ENCODE data around the gene SEC14L6.
"Not testable (repeated sequence)": the region's sequence is repeated elsewhere in the genome, so short reads cannot be mapped to it uniquely, and the experiment has no call there.

The SEC14L6 gene

DNA sequence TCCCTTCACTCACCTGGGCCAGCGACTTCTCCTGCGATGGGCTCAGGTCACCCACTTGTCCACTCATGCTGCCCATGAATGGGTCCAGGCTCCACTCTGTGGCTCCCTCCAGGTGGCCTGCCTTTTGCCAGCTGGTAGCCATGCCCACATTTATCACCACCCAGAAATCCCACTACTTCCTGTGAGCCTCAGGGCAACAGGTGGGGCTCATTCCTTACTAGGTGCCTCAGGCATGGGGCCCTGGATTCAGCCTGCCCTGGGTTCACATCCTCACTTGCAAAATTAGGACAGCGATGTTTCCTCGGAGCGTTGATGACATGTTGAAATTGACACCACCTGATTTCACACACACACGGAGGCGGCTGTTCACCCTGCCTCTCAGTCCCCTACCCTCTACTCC is at the start of gene SEC14L6:
Gene SEC14L6 (minus strand): TSS at position 126 of the 400 bp plus-strand sequence. CDS start 59 bp downstream, at position 67.
- DNase-seq, result no peak

DNA sequence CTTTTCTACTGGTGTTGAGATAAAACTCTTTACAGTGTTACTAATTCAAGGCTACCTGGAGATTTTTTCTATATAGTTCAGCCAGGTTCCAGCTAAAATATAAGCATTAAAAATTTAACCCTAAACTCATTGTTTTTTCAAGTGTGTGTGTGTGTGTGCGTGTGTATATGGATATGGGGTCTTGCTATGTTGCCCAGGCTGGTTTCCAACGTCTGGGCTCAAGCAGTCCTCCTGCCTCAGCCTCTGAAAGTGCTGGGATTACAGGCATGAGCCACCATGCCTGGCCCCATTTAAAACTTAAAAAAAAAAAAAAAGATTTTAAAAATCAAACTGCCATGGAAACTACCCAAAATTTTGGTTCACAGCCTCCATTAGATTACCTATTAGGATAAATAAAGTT is 49.7 kb upstream of the SEC14L6 start:
- no peak for DNase-seq

DNA sequence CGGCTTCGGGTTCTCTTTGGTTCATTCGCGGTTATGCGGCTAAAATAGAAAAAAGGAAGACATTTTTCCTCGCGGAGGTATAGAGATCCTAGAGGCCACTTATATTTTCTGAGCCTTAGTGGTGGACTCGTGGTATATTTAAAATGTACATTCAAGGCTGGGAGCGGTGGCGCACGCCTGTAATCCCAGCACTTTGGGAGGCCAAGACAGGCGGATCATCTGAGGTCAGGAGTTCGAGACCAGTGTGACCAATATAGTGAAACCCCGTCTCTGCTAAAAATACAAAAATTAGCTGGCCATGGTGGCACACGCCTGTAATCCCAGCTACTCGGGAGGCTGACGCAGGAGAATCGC is 45.8 kb upstream of the SEC14L6 start:
- DNase-seq, result not testable (repeated sequence)

DNA sequence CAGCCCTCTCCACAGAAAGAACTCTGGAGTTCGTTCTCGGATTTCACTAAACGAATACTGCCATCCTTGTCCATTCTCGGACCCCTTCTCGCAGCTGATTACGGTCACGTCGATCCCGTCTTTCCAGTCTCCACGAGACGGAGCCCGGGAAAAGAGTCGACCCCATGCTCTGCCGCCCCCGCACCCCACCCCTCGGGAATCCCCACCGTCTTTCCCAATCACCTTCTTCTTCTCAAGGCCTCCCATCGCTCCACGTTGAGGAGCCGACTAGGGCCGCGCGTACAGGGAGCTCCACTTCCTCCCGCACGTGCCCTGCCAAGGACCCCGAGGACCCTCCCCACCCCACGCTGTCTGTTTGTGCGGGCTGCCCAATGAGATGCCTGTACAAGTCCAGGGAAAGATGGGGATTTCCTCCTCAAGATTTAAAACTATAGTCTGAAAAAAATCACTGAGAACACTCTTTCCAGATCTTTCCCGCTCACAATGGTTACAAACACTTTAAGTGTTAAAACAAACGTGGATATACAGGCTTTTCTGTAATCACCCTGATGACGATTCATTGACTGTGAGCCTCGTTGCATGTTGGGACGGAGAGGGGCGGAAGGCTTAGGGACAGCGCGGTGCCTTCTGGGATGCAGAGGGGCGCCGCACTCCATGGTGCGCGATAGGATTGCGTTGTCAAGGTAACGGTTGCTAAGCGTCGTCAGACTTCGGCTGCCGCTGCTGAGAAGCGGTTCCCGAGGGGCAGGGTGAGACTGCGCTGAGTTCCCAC is 45.2 kb upstream of the SEC14L6 start, which contains the start of gene PES1:
Gene PES1 (minus strand): TSS at position 323 of the 772 bp plus-strand sequence. CDS start 77 bp downstream, at position 246.
- DNase-seq, result peak; percentile 97

DNA sequence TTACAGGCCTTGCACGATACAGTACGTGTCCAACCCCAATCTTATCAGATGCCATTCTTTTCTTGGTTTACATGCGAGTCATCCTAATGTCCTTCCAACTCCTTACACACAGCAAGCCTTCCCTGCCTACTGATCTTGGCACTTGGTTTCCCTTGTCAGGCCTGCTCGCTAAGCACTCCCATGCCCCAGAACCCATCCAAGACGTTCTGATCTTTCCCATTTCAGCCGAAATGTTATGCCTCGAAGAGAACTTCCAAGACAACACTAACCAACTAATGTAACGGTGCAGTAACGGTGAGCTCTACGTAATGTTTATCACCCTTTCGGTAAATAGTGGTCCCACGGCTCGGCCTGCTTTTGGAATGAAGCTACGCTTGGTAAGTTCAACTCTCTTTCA is 44.6 kb upstream of the SEC14L6 start:
- no peak for DNase-seq

DNA sequence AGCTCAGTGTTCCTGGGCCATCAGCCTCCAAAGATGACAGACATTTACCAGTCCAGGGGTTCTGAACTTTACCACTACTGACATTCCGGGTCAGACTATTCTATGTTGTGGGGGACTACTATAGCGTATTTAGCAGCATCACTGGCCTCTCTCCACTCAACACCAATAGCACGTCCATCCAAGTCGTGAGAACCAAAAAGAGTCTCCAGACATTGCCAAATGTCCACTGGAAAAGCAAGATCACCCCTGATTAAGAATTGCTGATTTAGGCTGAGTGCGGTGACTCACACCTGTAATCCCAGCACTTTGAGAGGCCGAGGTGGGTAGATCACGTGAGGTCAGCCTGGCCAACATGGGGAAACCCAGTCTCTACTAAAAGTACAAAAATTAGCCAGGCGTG is 39.9 kb upstream of the SEC14L6 start:
- DNase-seq, result no peak

DNA sequence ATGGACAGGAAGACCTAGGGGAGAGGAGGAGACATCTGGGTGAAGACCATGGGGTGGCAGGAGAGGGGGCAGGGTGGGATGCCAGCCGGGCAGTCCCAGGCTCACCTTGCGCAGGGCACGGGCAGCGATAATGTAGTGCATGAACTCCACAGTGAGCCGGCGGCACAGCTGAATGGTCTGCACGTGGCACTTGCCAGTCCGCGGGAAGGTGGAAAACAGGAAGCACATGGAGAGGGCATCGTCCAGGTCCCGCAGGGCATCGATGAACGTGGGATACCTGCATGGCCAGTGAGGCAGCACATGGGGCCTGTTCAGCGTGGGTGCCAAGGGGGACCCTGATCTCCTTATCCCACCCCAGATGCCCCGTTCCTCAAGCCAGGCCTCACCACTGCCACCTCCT is 37.9 kb upstream of the SEC14L6 start:
- no peak for DNase-seq

DNA sequence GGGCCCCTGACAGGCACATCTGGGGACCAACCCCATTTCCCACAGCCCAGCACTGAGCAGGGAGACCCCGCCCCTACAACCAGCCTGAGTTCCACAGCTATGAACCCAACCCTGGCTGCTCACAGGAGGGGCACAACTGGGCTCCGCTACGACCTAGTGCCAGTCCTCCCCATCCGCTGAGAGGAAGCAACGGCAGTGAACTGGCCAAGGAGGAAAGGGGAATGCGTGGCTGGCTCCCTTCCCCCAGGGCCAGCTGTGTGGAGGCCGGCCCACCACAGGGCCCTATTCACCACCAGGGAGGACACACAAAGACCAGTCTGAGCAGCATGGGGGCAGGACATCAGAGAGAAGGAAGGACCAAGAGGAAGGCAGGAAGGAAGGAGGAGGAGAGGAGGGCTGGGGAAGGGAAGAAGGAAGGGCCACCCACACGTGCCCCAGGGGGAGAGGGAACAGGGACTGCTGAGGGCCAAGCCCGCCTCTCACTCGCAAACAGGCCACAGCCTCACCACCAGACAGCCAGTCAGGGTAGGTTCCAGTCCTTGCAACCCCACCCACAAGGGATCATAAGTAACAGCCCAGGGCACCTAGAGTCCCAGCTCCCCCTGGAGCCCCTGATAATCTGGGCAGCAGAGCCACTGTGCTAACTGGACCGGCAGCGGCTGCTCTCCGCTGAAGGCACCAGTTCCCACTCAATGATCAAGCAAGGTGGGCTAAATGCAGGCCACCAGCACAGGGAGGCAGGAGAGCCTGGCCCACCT is 36.4 kb upstream of the SEC14L6 start:
- DNase-seq, result no peak

DNA sequence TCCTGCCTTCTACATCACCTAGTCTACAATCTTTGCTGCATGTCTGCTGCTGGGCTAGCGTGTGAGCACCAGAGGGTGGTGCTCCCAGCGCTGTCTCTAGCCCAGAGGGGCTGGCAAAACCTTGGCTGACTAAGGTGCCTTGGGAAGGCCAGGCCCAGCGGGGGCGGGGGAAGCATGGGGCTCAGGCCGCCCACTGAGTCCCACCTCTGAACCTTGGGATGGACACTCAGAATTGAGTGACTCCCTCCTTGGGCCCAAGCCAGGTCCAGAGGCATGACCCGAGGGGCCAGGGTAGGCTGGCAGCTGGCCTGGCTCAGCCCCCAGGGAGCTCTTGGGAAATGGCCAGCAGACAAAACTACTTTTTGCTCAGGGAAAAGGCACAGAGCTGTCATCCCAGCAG is 35.5 kb upstream of the SEC14L6 start:
- DNase-seq, result no peak

DNA sequence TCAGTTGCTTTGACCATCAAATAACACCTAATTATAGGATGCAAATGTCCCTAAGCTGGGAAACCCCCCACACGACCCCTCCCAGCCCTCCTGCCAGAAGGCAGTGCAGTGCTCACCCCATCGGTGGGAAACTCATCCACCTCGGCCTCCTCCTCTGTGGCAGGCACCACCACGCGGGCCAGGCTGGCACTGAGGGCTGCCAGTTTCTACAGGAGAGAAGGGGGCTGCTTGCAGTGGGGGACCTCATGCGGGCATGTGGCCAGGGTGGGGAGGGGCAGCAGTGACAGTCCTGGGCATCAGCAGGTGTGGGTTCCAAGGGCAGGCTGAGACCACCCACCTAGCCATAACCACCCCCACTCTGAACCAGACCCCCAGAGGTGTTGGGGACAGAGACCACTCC is 34.4 kb upstream of the SEC14L6 start:
- no peak for DNase-seq

DNA sequence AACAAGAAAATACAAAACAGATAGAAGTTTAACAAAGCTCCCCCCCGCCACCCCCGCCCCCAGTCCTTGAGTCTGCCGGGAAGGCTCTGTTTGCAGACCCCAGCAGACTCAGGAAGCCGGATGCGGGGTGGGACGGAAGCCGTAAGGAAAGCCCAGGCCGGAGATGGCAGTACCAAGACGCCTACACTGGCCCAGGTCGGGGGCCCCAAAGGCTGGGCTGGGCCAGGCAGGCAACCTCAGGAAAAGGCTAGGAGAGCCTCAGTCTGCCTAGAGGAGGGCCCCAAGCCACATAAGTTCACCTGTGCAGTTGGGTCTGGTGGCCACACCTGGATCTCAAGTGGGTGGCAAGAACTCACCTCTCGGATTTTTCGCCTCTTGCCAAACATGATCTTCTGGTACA is 31.9 kb upstream of the SEC14L6 start:
- DNase-seq, result no peak

DNA sequence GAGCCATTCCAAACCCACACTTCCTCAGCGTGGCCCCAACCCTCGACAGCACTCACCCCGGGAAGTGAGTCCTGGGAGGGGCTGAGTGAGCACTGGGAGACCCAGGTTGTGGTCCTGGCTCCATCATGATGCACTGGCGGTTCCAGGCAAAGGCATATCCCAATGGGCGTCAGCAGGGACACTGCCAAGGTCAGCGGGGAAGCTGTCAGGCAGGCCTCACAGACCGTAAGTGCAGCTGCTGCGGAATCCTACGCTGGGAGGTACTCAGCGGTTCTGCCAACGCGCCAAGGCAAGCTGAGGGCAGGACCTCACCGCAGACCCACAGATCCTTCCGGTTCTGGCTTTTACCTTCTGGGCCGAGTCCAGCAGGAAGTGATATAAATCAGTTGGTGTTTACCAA is 29.3 kb upstream of the SEC14L6 start:
- no peak for DNase-seq

DNA sequence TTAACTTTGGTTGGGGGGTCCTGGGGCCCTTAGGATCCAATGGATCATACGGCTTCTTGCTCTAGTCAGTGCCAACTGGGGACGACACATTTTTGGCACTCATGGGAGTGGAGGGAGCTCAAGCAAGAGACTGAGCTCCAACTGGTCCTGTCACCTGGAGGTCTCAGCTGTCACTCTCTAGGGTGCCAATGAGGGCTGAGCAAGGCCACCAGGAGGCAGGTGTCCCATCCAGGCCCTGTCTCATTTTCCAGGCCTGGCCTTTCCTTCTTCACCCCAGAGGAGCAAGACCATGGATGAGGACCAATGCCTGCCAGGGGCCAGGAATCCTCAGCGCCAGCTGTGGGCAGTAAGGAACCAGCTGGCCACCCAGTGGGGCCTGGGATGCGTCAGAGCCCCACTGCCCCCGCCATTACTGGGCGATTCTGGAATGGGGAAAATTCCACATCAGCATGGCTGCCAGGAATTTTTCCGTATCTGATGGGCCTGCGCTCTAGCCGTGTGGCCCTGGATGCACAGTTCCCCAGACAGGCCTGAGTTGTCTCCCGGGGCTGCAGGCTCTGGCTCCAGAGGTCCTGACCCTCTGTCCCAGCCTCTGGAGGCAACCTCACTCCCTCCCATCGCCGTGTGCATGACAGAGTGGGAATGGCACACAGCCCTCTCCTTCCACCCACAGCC is 28.6 kb upstream of the SEC14L6 start:
- no peak for DNase-seq

DNA sequence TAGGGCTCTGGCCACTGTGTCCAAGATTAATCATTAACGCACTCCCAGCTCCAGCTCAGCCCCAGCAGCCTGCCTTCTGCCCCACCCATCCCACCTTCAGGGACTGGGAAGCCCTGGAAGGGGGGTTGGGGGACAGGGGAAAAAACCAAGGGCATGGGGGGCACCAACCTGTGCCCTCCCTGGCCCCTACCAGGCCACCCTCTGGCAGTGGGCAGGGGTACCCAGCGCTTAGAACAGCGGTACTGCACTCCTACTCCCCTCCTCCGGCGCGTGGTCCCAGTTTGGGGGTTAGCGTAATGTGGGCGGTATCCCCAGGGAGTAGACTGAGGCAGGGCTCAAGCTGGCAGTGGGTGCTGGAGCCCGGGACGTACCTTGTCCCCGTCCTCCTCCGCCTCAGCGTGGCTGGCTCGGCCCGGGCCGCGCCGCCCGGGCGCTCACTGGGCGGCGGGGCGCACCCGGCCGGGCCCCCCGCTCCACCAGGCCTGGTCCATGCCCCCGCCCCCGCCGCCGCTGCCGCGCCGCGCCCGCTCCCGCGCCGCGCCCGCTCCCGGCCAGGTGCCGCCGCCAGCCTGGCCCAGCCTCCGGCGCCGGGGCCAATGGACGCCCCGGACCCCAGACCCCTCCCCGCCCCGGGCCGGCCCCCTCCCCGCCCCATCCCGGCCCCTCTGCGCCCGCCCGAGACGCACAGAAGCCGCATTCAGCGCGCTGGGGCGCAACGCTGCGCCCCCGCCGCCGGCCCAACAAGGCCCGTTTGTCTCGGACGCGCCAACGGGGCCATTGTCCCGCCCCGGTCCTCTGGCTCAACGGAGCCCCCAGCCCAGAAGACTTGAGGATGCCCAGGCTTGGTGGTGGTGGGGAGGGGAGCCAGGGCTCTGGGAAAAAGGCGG is 27.8 kb upstream of the SEC14L6 start, which contains the start of gene GAL3ST1:
Gene GAL3ST1 (minus strand): TSS at position 571 of the 887 bp plus-strand sequence. CDS start 17,273 bp downstream, outside the sequence.
- DNase-seq, result no peak

DNA sequence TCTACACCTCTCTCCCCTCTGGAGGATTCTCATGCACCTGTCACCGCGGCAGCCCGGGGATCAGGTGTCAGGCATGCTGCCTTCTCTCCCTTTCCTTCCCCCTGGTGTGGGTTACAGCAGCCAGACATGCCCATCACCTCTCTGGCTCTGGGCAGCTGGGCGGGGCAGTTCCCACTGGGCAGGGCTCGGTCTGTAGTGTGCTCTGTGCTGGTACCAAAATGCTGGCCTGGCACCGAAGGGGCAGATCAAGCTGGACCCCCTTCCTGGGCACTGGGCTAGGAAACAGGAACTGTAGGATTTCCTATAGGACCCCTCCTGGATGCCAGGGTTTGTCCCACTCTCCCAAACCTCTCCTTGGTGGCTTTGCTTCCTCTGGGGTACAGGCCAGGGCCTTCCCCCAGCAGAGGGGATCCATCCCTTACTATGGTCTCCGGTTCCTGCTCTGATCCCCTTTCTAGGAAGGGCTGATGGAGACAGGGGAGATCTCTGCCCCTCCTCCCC is 27.1 kb upstream of the SEC14L6 start:
- DNase-seq, result no peak

DNA sequence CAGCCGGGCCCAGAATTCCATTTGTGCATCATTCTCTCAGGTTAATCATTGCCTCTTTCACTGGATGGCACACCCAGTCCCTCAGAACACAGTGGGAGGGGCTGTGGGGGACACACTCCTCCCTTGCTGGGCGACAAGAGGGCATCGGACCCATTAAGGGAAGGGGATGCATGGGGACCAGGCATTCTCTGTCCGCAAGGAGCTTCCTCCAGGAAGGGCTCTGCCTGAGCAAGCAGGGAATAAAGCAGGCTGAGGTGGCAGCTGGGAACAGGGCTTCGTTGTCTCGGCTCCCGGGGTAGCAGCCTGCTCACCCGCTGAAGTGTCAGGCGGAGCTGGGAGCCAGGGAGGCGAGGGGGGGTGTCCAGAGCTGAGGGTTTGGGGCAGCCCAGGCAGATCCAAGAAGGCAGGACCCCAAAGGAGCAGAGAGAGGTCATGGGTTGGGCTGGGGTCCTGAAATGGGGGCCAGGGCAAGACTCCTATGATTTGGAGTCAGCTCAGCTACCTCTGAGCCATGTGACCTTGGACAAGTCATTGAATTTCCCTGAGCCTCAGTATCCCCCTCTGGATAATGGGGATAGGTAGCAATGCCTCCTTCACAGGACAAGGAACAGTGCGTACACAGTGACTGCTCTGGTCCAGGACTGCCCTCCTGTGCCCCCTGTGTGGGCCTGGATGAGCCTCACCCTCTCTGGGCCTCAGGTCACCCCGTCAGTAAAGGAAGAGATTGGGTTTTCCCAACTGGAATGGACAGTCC is 26.5 kb upstream of the SEC14L6 start:
- no peak for DNase-seq

DNA sequence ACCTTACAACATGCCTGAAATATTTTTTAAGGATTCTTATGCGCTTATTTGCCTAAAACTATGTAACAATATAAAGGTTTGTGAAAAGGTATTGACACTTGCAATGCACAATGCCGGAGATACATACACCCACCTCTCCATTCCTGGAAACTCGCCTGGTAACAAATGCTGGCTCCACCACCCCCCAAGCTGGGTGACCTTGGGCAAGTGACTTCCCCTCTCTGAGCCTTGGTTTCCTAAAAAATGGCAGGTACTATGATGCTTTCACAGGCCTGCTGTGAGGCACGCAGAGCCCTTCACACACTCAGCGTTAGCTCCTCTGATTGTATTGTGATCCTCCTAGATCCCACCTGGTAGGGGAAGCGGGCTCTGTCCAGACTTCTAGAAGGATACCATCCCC is 25.7 kb upstream of the SEC14L6 start:
- no peak for DNase-seq

DNA sequence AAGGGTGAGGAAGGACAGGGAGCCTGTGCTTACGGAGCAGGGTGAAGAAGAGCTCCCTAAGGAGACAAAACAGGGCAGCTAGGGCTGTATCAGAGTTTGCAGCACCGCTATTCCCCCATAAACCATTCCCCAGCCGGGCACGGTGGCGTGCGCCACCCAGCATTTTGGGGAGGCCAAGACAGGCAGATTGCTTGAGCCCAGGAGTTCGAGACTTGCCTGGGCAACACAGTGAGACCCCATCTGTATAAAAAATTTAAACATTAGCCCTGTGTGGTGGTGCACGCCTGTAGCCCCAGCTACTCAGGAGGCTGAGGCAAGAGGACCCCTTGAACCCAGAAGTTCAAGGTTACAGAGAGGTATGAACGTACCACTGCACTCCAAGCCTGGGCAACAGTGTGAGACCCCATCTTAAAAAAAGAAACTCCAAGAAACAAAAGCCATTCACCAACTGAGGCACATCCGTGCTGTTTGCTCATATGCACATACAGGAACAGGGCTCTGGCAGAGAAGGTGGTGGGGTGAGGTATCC is 23.2 kb upstream of the SEC14L6 start:
- DNase-seq, result no peak

DNA sequence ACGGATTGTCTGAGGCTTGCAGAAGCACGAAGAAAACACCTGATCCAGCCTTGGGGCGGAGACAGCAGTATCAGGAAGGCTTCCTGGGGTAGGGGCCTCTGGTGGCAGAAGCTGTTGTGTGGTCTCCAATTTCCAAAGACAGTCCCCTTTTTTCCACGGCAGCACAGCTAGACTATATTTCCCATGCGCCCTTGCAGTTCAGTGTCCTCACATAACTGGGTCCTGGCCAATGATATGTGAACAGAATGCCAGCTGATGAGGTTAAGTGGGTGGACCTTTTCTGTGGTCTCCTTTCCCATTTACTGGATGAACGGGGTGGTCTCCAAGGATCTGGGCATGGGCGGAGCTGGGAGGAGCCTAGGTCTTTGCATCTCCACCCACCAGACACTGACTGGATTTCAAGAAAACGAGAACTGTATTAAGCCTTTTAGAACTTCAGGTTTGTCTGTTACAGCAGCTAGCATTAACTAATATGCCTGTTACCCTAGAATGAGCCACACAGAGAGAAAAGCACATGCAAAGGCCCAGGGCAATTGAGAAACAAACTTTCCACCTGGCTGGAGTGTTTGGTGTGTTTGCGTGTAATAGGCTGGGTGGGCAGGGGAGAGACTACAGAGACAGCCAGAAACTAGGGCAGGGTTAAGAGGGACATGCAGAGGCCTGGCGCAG is 21.7 kb upstream of the SEC14L6 start:
- no peak for DNase-seq

DNA sequence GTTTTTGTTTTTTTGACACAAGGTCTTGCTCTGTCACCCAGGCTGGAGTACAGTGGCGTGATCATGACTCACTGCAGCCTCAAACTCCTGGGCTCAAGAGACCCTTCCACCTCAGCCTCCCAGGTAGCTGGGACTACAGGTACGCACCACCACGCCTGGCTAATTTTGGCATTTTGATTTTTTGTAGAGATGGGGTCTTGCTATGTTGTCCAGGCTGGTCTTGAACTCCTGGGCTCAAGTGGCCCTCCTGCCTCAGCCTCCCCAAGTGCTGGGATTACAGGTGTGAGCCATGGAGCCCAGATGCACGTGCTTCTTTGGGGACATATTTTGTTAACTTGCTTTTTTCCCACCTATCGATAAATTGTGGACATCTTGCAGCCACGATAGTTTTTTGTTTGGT is 20.7 kb upstream of the SEC14L6 start:
- not testable (repeated sequence) for DNase-seq

DNA sequence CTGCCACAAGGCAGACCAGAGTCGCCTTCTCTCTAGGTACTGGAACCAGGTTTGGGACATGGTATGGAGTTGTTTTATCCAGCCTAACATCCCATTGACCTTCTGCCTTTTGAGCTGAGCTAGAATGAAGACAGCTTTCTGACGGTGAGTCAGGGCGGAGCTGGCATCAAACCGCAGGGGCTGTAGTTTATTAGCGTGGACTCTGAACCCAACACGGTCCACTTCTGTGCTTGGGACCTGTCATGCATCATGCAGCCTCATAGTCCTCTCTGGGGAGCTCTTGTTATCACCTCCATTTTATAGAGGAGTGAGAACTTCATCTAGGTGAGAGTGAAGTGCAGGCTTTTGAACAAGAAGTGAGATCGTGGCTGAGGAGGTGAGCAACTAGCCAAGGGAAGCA is 19.6 kb upstream of the SEC14L6 start:
- DNase-seq, result no peak
